GM19468 (cell line): ENCODE measurements around the gene SLC6A13.

Experiments used
- ATAC-seq: cut with Tn5 transposase; IDR thresholded peaks from one replicate; pipeline ENCODE4 v1.9.1; 2021; ENCODE audit warnings: mild to moderate bottlenecking, moderate library complexity, moderate number of reproducible peaks; ENCODE audit not compliant: unreplicated experiment; ENCODE audit errors: extremely low read depth

SLC6A13 gene

GRCh38 chr12:171276-171675, 91.4 kb downstream of the SLC6A13 start:
- no peak for ATAC-seq
